Suprapubic skin (tissue), 4 donors: ENCODE data around the gene OTOP2. TPM values are rescaled to one million over a fixed set of nuclear protein-coding genes. Genes with fewer than 3 reads are reported as not detected.

Source experiments
- DNase-seq, 2 donors: peaks; one replicate each; pipeline ENCODE4 v3.0.0-alpha.2; 2019; ENCODE audit warnings: low spot score in 2 of 2
- H3K27ac ChIP-seq: fragments of 200-600 bp; sonication (generic); one replicate; pipeline ENCODE4 v1.5.1; 2019
- H3K27me3 ChIP-seq: fragments of 200-600 bp; sonication (generic); one replicate; pipeline ENCODE4 v1.5.1; 2019
- H3K36me3 ChIP-seq: fragments of 200-600 bp; sonication (generic); one replicate; pipeline ENCODE4 v1.5.1; 2019
- H3K4me1 ChIP-seq: fragments of 200-600 bp; sonication (generic); one replicate; pipeline ENCODE4 v1.5.1; 2019
- H3K4me3 ChIP-seq: fragments of 200-600 bp; sonication (generic); one replicate; pipeline ENCODE4 v1.5.1; 2019; ENCODE audit warnings: mild to moderate bottlenecking
- H3K9me3 ChIP-seq: fragments of 200-600 bp; sonication (generic); one replicate; pipeline ENCODE4 v1.5.1; 2019
- CTCF ChIP-seq, 2 donors: fragments of 200-600 bp in 1 of 2; fragments of 450-650 bp in 1 of 2; sonication (generic) in 1 of 2; IDR thresholded peaks; one replicate each; pipeline ENCODE4 v1.5.1; 2016 to 2019; ENCODE audit warnings: antibody characterized with exemption in 2 of 2, mild to moderate bottlenecking in 1 of 2, moderate library complexity in 1 of 2
- EP300 ChIP-seq: sonication (generic); formaldehyde crosslinking; IDR thresholded peaks from one replicate; pipeline ENCODE4 v1.6.1; 2017; ENCODE audit warnings: antibody characterized with exemption
- POLR2A ChIP-seq, 2 donors: fragments of 450-650 bp; IDR thresholded peaks; one replicate each; pipeline ENCODE4 v1.6.1; 2017; ENCODE audit warnings: antibody characterized with exemption in 2 of 2, mild to moderate bottlenecking in 2 of 2, moderate library complexity in 2 of 2
- POLR2AphosphoS5 ChIP-seq, 3 donors: sonication (generic); formaldehyde crosslinking; IDR thresholded peaks; one replicate each; pipeline ENCODE4 v1.6.1; 2017; ENCODE audit warnings: antibody characterized with exemption in 3 of 3
- WGBS: methylation state at CpG from one replicate; pipeline ENCODE4 v1.1.5; 2018; 5-methylcytosine and 5-hydroxymethylcytosine counted together
- total RNA-seq, 4 donors: library from RNA; depleted of rRNA; stranded (reverse); fragments of >200 nt; gene quantifications; one replicate each; pipeline ENCODE4 v1.1.0, GENCODE V29; 2016

The OTOP2 gene
- total RNA-seq, 4 donors from 2014 or later: 0.49 TPM; not detected in 3

- DNase-seq: no peak
- TF ChIP-seq EP300 (no peak), POLR2AphosphoS5 (IDR thresholded peaks at IDR 0.05) (no peak), CTCF (IDR thresholded peaks at IDR 0.05) (no peak), POLR2A (IDR thresholded peaks at IDR 0.05) (no peak)
- WGBS: under 1% methylated on average over 22 of the region's 95 CpGs
- peaks cover 30% of the 10 kb centered on the region for H3K4me1 ChIP-seq
- H3K27me3 ChIP-seq: peaks cover 38% of the 10 kb centered on the region
- peak within 1 kb of the TSS; percentile 63 for H3K4me3 ChIP-seq
- no peaks in the 10 kb centered on the region for H3K36me3 ChIP-seq
- H3K9me3 ChIP-seq: no peaks in the 10 kb centered on the region
- no peak within 1 kb of the TSS for H3K27ac ChIP-seq
Measured at GRCh38 chr17:74972107-74972972, 48.3 kb downstream of the OTOP2 start, which contains the start of gene HID1. Gene HID1, minus strand, starts transcription at chr17:74972759. Its CDS starts 103 bp downstream, at chr17:74972656.

GRCh38 chr17:74972973-74973328, 48.9 kb downstream of the OTOP2 start:
- Histone ChIP-seq H3K4me1 (peaks cover 30% of the 10 kb centered on the region), H3K9me3 (no peaks in the 10 kb centered on the region), H3K27me3 (peaks cover 38% of the 10 kb centered on the region), H3K27ac (no peak overlapping the region), H3K4me3 (peak overlapping the region; percentile 63), H3K36me3 (no peaks in the 10 kb centered on the region)
- DNase-seq: no peak
- TF ChIP-seq EP300 (no peak), POLR2A (IDR thresholded peaks at IDR 0.05) (no peak), CTCF (IDR thresholded peaks at IDR 0.05) (no peak), POLR2AphosphoS5 (IDR thresholded peaks at IDR 0.05) (no peak)
- WGBS: 20% methylated on average over 17 of the region's 17 CpGs

- DNase-seq: no peak
- no peak for TF ChIP-seq POLR2AphosphoS5 (IDR thresholded peaks at IDR 0.05)
- no peak for TF ChIP-seq EP300
- no peak for TF ChIP-seq CTCF (IDR thresholded peaks at IDR 0.05)
- no peak for TF ChIP-seq POLR2A (IDR thresholded peaks at IDR 0.05)
- H3K27ac ChIP-seq: no peak overlapping the region
- H3K9me3 ChIP-seq: no peaks in the 10 kb centered on the region
- peaks cover 33% of the 10 kb centered on the region for H3K27me3 ChIP-seq
- WGBS: 79% methylated on average over 4 of the region's 4 CpGs
- H3K36me3 ChIP-seq: no peaks in the 10 kb centered on the region
- H3K4me3 ChIP-seq: no peak overlapping the region
- peaks cover 15% of the 10 kb centered on the region for H3K4me1 ChIP-seq
Measured at GRCh38 chr17:74975943-74976342, 51.9 kb downstream of the OTOP2 start.

- no peak overlapping the region for H3K4me3 ChIP-seq
- TF ChIP-seq CTCF (IDR thresholded peaks at IDR 0.05) (no peak), POLR2A (IDR thresholded peaks at IDR 0.05) (no peak), EP300 (no peak), POLR2AphosphoS5 (IDR thresholded peaks at IDR 0.05) (no peak)
- no peaks in the 10 kb centered on the region for H3K36me3 ChIP-seq
- DNase-seq: no peak
- peaks cover 18% of the 10 kb centered on the region for H3K27me3 ChIP-seq
- H3K9me3 ChIP-seq: no peaks in the 10 kb centered on the region
- WGBS: 95% methylated on average over 3 of the region's 3 CpGs
- H3K27ac ChIP-seq: no peak overlapping the region
- H3K4me1 ChIP-seq: peaks cover 15% of the 10 kb centered on the region
Measured at GRCh38 chr17:74977802-74978201, 53.7 kb downstream of the OTOP2 start.

- DNase-seq: no peak
- H3K27ac ChIP-seq: no peak overlapping the region
- H3K4me3 ChIP-seq: no peak overlapping the region
- WGBS: 87% methylated on average over 3 of the region's 3 CpGs
- TF ChIP-seq CTCF (IDR thresholded peaks at IDR 0.05) (no peak), POLR2A (IDR thresholded peaks at IDR 0.05) (no peak), EP300 (no peak), POLR2AphosphoS5 (IDR thresholded peaks at IDR 0.05) (no peak)
- no peaks in the 10 kb centered on the region for H3K36me3 ChIP-seq
- H3K9me3 ChIP-seq: no peaks in the 10 kb centered on the region
- peaks cover 13% of the 10 kb centered on the region for H3K4me1 ChIP-seq
- peaks cover 14% of the 10 kb centered on the region for H3K27me3 ChIP-seq
Measured at GRCh38 chr17:74978240-74978639, 54.2 kb downstream of the OTOP2 start.
